PC-3 (cell line): ENCODE data around the gene CASQ1. TPM values are rescaled to one million over a fixed set of nuclear protein-coding genes. Genes with fewer than 3 reads are reported as not detected.

ENCODE experiments used
- ATAC-seq: fragments of 200-7000 bp; cut with Tn5 transposase; 2 replicates; pipeline ENCODE4 v1.9.1; 2020; ENCODE audit warnings: mild to moderate bottlenecking, moderate library complexity
- BruUV-seq: library from RNA; stranded (reverse); fragments of 400-500 nt; replicated peaks from 2 replicates; lab custom pipeline; 2021; lab: Mats Ljungman, UMichigan
- CTCF ChIA-PET: fragments of 300-600 bp; sonication (Branson Sonifier 250); formaldehyde crosslinking; loops from one replicate; lab custom pipeline; 2022; ENCODE audit warnings: antibody characterized with exemption; lab: Charles Lee
- POLR2A ChIA-PET: fragments of 300-600 bp; sonication (Branson Sonifier 250); formaldehyde crosslinking; loops from one replicate; lab custom pipeline; 2022; ENCODE audit warnings: antibody characterized with exemption; ENCODE audit not compliant: unreplicated experiment; lab: Charles Lee
- DNase-seq: peaks from one replicate; pipeline ENCODE4 v3.0.0-alpha.2; 2015
- H2AFZ ChIP-seq: fragments of 300-600 bp; sonication (generic); 2 replicates; pipeline ENCODE4 v1.6.0; 2016; ENCODE audit warnings: antibody characterized with exemption, low read length
- H3F3A ChIP-seq: fragments of 300-600 bp; sonication (generic); one replicate; pipeline ENCODE4 v1.6.0; 2017; ENCODE audit warnings: antibody characterized with exemption, low read length, control low read depth, mild to moderate bottlenecking; ENCODE audit not compliant: unreplicated experiment
- H3K27ac ChIP-seq: fragments of 300-600 bp; sonication (generic); 2 replicates; pipeline ENCODE4 v1.5.1; 2016; ENCODE audit warnings: mild to moderate bottlenecking, low read length
- H3K27me3 ChIP-seq: fragments of 300-600 bp; sonication (generic); 2 replicates; pipeline ENCODE4 v1.6.1; 2016; ENCODE audit warnings: low read length, mixed read lengths
- H3K36me3 ChIP-seq: fragments of 300-600 bp; sonication (generic); 2 replicates; pipeline ENCODE4 v1.6.1; 2016; ENCODE audit warnings: low read depth, mixed run types, low read length, mixed read lengths
- H3K4me1 ChIP-seq: fragments of 300-600 bp; sonication (generic); 2 replicates; pipeline ENCODE4 v1.5.1; 2016; ENCODE audit warnings: low read length; ENCODE audit not compliant: insufficient read depth
- H3K4me2 ChIP-seq: fragments of 300-600 bp; sonication (generic); 2 replicates; pipeline ENCODE4 v1.6.0; 2016; ENCODE audit warnings: low read length
- H3K4me3 ChIP-seq: fragments of 300-600 bp; sonication (generic); 2 replicates; pipeline ENCODE4 v1.5.1; 2016; ENCODE audit warnings: mild to moderate bottlenecking, low read length, mixed read lengths
- H3K79me2 ChIP-seq: fragments of 300-600 bp; sonication (generic); 2 replicates; pipeline ENCODE4 v1.6.1; 2017; ENCODE audit warnings: low read length, mixed read lengths
- H3K9ac ChIP-seq: fragments of 300-600 bp; sonication (generic); 2 replicates; pipeline ENCODE4 v1.6.0; 2016; ENCODE audit warnings: mild to moderate bottlenecking, low read length
- H3K9me2 ChIP-seq: fragments of 300-600 bp; sonication (generic); replicated peaks from 2 replicates; pipeline ENCODE4 v1.6.1; 2016; ENCODE audit warnings: mixed run types, low read length, mixed read lengths
- H3K9me3 ChIP-seq: fragments of 300-600 bp; sonication (generic); 2 replicates; pipeline ENCODE4 v1.6.1; 2016; ENCODE audit warnings: low read length, mixed read lengths
- H4K20me1 ChIP-seq: fragments of 300-600 bp; sonication (generic); 2 replicates; pipeline ENCODE4 v1.6.1; 2016; ENCODE audit warnings: low read length, mixed read lengths
- EZH2 ChIP-seq: fragments of 300-600 bp; sonication (generic); IDR thresholded peaks from one replicate; pipeline ENCODE4 v1.6.1; 2017; ENCODE audit warnings: antibody characterized with exemption, mild to moderate bottlenecking, low read length; ENCODE audit not compliant: unreplicated experiment
- EZH2phosphoT487 ChIP-seq: fragments of 300-600 bp; sonication (generic); IDR thresholded peaks from 2 replicates; pipeline ENCODE4 v1.6.1; 2018; ENCODE audit warnings: mild to moderate bottlenecking, antibody characterized with exemption, low read length, borderline replicate concordance
- intact Hi-C: fragments of 100-400 bp; cut with micrococcal nuclease; formaldehyde crosslinking; loops from 2 replicates; pipeline ENCODE4 v1.9.0; 2023
- total RNA-seq: library from RNA; depleted of rRNA; stranded (reverse); fragments of >200 nt; gene quantifications from 2 replicates; pipeline ENCODE4 v1.2.3, GENCODE V29; 2014
- TF ChIP-seq, protein P1 (sequence below): fragments of 300-600 bp; sonication (generic); conservative IDR thresholded peaks from 2 replicates; pipeline ENCODE4 v1.5.1; 2017; ENCODE audit warnings: antibody characterized with exemption, low read depth, mild to moderate bottlenecking, low read length

CASQ1 gene
- total RNA-seq, 1 experiment from 2014 or later: not detected

DNA sequence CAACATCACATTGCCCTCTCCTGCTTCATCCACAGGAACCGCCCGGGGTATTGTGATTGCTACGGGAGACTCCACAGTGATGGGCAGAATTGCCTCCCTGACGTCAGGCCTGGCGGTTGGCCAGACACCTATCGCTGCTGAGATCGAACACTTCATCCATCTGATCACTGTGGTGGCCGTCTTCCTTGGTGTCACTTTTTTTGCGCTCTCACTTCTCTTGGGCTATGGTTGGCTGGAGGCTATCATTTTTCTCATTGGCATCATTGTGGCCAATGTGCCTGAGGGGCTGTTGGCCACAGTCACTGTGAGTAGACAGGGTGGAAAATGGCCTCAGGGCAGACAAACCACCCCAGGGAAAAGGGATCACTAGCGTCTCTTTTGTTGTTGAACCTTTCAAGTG lies 26.3 kb upstream of the CASQ1 start:
- no peaks in the 10 kb centered on the region for H3K36me3 ChIP-seq
- H3K79me2 ChIP-seq: no peaks in the 10 kb centered on the region
- no peak for ATAC-seq
- peaks cover 21% of the 10 kb centered on the region for H3K4me1 ChIP-seq
- POLR2A ChIA-PET: no interaction called here
- no peak for DNase-seq
- TF ChIP-seq, protein P1, sequence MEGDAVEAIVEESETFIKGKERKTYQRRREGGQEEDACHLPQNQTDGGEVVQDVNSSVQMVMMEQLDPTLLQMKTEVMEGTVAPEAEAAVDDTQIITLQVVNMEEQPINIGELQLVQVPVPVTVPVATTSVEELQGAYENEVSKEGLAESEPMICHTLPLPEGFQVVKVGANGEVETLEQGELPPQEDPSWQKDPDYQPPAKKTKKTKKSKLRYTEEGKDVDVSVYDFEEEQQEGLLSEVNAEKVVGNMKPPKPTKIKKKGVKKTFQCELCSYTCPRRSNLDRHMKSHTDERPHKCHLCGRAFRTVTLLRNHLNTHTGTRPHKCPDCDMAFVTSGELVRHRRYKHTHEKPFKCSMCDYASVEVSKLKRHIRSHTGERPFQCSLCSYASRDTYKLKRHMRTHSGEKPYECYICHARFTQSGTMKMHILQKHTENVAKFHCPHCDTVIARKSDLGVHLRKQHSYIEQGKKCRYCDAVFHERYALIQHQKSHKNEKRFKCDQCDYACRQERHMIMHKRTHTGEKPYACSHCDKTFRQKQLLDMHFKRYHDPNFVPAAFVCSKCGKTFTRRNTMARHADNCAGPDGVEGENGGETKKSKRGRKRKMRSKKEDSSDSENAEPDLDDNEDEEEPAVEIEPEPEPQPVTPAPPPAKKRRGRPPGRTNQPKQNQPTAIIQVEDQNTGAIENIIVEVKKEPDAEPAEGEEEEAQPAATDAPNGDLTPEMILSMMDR: no peak
- no peak for TF ChIP-seq EZH2phosphoT487
- BruUV-seq: no TSS peak
- H3K27ac ChIP-seq: no peak overlapping the region
- H3F3A ChIP-seq: no peaks in the 10 kb centered on the region
- CTCF ChIA-PET: no interaction called here
- no peaks in the 10 kb centered on the region for H3K9me3 ChIP-seq
- H4K20me1 ChIP-seq: no peaks in the 10 kb centered on the region
- no peak overlapping the region for H2AFZ ChIP-seq
- no peaks in the 10 kb centered on the region for H3K27me3 ChIP-seq
- no peaks in the 10 kb centered on the region for H3K9me2 ChIP-seq
- H3K9ac ChIP-seq: no peak overlapping the region
- H3K4me2 ChIP-seq: no peak overlapping the region
- intact Hi-C loops: no loop called here
- no peak overlapping the region for H3K4me3 ChIP-seq

DNA sequence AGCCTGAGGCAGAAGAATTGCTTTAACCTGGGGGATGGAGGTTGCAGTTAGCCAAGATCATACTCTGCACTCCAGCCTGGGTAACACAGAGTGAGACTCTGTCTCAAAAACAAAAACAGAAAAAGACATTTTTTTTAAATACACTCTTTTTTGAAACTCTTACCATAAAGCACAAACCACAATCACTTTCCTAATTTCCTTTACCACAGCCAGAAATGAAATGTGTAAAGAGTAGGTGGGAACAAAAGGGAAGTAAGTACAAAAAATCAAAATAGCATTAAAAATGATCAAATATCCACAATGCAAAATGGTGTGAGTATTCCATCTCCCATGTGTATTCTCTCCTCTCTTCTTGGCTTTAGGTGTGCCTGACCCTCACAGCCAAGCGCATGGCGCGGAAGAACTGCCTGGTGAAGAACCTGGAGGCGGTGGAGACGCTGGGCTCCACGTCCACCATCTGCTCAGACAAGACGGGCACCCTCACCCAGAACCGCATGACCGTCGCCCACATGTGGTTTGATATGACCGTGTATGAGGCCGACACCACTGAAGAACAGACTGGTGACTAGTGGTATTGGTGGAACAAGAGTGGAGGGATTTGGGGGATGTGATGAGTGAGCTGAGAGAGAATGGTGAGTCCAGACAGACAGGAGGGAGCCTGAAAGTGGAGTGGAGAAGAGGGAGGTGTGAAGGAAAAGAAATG lies 24.1 kb upstream of the CASQ1 start:
- H3K4me2 ChIP-seq: no peak overlapping the region
- H3K9me3 ChIP-seq: no peaks in the 10 kb centered on the region
- no peaks in the 10 kb centered on the region for H3K79me2 ChIP-seq
- intact Hi-C loops: no loop called here
- no peak overlapping the region for H3K9ac ChIP-seq
- H3K27ac ChIP-seq: no peak overlapping the region
- TF ChIP-seq EZH2phosphoT487 (no peak), EZH2 (no peak)
- TF ChIP-seq, protein P1: no peak
- CTCF ChIA-PET: interaction anchor here (0.6 kb wide), 1 partner anchor 91 kb away, joined by 6 read pairs; no protein-coding TSS in a partner anchor
- no peaks in the 10 kb centered on the region for H3K36me3 ChIP-seq
- H4K20me1 ChIP-seq: no peaks in the 10 kb centered on the region
- no peak for ATAC-seq
- BruUV-seq: no TSS peak
- H3K4me1 ChIP-seq: peaks cover 11% of the 10 kb centered on the region
- no peak for DNase-seq
- no peak overlapping the region for H3K4me3 ChIP-seq
- H2AFZ ChIP-seq: no peak overlapping the region
- no peaks in the 10 kb centered on the region for H3F3A ChIP-seq
- POLR2A ChIA-PET: no interaction called here
- H3K27me3 ChIP-seq: no peaks in the 10 kb centered on the region
- H3K9me2 ChIP-seq: no peaks in the 10 kb centered on the region

DNA sequence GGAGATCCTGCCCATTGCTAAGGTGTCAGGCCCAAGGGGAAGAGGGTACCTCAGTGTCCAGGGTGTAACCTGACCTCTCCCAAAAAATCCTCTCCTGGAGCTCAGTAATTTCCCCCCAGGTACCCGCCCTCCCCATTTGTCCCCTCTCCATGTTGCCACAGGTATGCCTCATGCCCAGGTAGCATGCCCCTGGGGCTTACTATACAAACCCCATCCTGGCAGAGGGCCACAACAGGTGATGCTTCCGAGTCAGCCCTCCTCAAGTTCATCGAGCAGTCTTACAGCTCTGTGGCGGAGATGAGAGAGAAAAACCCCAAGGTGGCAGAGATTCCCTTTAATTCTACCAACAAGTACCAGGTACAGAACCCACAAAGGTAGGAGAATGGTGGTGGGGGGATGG lies 23.3 kb upstream of the CASQ1 start:
- H3K4me2 ChIP-seq: peak overlapping the region; percentile 19
- H3K9ac ChIP-seq: no peak overlapping the region
- BruUV-seq: no TSS peak
- no peak for TF ChIP-seq EZH2phosphoT487
- TF ChIP-seq EZH2: no peak
- TF ChIP-seq, protein P1: no peak
- H3K36me3 ChIP-seq: no peaks in the 10 kb centered on the region
- H4K20me1 ChIP-seq: no peaks in the 10 kb centered on the region
- intact Hi-C loops: no loop called here
- no peaks in the 10 kb centered on the region for H3F3A ChIP-seq
- ChIA-PET POLR2A (interaction anchor here (0.5 kb wide), 1 partner anchor 45 kb away, joined by 3 read pairs; no protein-coding TSS in a partner anchor), CTCF (no interaction called here)
- no peak overlapping the region for H3K27ac ChIP-seq
- H2AFZ ChIP-seq: 0 out of 2 replicates have a peak overlapping the region, but pooled peaks have one; percentile 6
- no peaks in the 10 kb centered on the region for H3K9me2 ChIP-seq
- no peaks in the 10 kb centered on the region for H3K27me3 ChIP-seq
- H3K9me3 ChIP-seq: no peaks in the 10 kb centered on the region
- no peak overlapping the region for H3K4me3 ChIP-seq
- peaks cover 11% of the 10 kb centered on the region for H3K4me1 ChIP-seq
- ATAC-seq (peak; percentile 15; the same call in 1 of the 2 replicates), DNase-seq (peak; percentile 72)
- H3K79me2 ChIP-seq: no peaks in the 10 kb centered on the region
